ENCODE data around the gene HS3ST4. TPM values are rescaled to one million over a fixed set of nuclear protein-coding genes. Genes with fewer than 3 reads are reported as not detected.

The HS3ST4 gene
- total and polyA plus RNA-seq, 2 donors from 2014 or later, result not detected

DNA sequence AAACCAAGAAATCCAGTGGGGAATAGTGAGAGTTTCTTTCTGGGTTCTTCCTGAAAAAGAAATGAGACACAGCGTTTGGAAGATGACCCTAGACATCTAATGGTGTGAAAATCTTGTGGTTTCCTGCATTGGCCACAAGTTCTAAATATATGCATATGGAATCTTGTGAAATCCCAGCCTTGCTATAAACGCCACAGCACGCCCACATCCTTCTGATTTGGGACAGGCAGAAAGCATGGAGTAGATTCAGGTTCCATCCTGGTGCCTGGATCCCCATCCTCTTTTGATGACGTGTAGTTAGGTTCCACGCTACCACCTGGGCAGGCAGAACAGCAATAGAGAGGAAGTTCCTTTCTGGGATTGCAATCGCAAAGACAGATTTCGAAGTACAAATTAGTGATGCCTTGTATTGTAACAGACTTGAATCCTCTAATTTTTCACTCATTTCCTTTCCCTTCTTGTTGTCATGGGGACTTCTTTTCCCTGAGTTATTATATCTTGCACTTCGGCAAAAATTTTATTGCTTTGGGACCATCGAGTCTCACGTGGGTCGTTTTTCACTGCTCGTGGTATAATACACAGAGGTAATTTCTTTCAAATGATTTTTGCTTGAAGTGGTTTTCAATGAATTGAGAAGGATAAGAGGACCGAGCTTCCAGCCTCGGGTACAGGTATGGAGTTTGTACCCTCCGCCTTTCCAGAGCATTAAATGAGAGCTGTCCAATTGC, 37.6 kb downstream of the HS3ST4 start:
- TF ChIP-seq, protein P1, sequence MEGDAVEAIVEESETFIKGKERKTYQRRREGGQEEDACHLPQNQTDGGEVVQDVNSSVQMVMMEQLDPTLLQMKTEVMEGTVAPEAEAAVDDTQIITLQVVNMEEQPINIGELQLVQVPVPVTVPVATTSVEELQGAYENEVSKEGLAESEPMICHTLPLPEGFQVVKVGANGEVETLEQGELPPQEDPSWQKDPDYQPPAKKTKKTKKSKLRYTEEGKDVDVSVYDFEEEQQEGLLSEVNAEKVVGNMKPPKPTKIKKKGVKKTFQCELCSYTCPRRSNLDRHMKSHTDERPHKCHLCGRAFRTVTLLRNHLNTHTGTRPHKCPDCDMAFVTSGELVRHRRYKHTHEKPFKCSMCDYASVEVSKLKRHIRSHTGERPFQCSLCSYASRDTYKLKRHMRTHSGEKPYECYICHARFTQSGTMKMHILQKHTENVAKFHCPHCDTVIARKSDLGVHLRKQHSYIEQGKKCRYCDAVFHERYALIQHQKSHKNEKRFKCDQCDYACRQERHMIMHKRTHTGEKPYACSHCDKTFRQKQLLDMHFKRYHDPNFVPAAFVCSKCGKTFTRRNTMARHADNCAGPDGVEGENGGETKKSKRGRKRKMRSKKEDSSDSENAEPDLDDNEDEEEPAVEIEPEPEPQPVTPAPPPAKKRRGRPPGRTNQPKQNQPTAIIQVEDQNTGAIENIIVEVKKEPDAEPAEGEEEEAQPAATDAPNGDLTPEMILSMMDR (IDR thresholded peaks at IDR 0.05; ENCODE audit: borderline replicate concordance, extremely low read depth, insufficient read depth), result no peak
- H3K27ac ChIP-seq (ENCODE audit: low read depth in 2 of 2, low read length in 2 of 2), result no peak overlapping the region
- no peaks in the 10 kb centered on the region for H3K4me1 ChIP-seq (ENCODE audit: control insufficient read depth in 2 of 3, insufficient read depth in 2 of 3, low read depth in 1 of 3, low read length in 3 of 3)
- intact Hi-C loops (cut with DNase I), result no loop called here
- no peak for DNase-seq
- no peak for FAIRE-seq
- H3K4me3 ChIP-seq (ENCODE audit: low read length in 3 of 3), result no peak overlapping the region
- no peak overlapping the region for H3K9ac ChIP-seq (ENCODE audit: low read length in 3 of 3)
- H3K27me3 ChIP-seq (ENCODE audit: control insufficient read depth, insufficient read depth, low read length), result no peaks in the 10 kb centered on the region
- H3K36me3 ChIP-seq (ENCODE audit: control insufficient read depth in 2 of 3, insufficient read depth in 3 of 3, low read length in 3 of 3), result no peaks in the 10 kb centered on the region
- H3K9me3 ChIP-seq (ENCODE audit: control insufficient read depth in 2 of 3, insufficient read depth in 1 of 3, low read length in 3 of 3), result no peaks in the 10 kb centered on the region

DNA sequence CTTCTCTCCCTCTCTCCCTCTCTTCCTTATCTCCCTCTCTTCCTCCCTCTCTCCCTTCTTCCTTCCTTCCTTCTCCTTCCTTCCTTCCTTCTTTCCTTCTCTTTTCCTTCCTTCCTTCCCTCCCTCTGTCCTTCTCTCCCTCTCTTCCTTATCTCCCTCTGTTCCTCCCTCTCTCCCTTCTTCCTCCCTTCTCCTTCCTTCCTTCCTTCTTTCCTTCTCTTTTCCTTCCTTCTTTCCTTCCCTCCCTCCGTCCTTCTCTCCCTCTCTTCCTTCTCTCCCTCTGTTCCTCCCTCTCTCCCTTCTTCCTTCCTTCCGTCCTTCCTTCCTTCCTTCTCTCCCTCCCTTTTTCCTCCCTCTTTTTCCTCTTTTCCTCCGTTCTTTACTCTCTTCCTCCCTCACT, 38.6 kb downstream of the HS3ST4 start:
- FAIRE-seq (no peak), DNase-seq (no peak)
- no peaks in the 10 kb centered on the region for H3K27me3 ChIP-seq (ENCODE audit: control insufficient read depth, insufficient read depth, low read length)
- H3K27ac ChIP-seq (ENCODE audit: low read depth in 2 of 2, low read length in 2 of 2), result no peak overlapping the region
- TF ChIP-seq, protein P1 (IDR thresholded peaks at IDR 0.05; ENCODE audit: borderline replicate concordance, extremely low read depth, insufficient read depth), result no peak
- H3K9me3 ChIP-seq (ENCODE audit: control insufficient read depth in 2 of 3, insufficient read depth in 1 of 3, low read length in 3 of 3), result no peaks in the 10 kb centered on the region
- no peaks in the 10 kb centered on the region for H3K36me3 ChIP-seq (ENCODE audit: control insufficient read depth in 2 of 3, insufficient read depth in 3 of 3, low read length in 3 of 3)
- no peak overlapping the region for H3K4me3 ChIP-seq (ENCODE audit: low read length in 3 of 3)
- H3K9ac ChIP-seq (ENCODE audit: low read length in 3 of 3), result no peak overlapping the region
- H3K4me1 ChIP-seq (ENCODE audit: control insufficient read depth in 2 of 3, insufficient read depth in 2 of 3, low read depth in 1 of 3, low read length in 3 of 3), result no peaks in the 10 kb centered on the region
- intact Hi-C loops (cut with DNase I), result no loop called here

DNA sequence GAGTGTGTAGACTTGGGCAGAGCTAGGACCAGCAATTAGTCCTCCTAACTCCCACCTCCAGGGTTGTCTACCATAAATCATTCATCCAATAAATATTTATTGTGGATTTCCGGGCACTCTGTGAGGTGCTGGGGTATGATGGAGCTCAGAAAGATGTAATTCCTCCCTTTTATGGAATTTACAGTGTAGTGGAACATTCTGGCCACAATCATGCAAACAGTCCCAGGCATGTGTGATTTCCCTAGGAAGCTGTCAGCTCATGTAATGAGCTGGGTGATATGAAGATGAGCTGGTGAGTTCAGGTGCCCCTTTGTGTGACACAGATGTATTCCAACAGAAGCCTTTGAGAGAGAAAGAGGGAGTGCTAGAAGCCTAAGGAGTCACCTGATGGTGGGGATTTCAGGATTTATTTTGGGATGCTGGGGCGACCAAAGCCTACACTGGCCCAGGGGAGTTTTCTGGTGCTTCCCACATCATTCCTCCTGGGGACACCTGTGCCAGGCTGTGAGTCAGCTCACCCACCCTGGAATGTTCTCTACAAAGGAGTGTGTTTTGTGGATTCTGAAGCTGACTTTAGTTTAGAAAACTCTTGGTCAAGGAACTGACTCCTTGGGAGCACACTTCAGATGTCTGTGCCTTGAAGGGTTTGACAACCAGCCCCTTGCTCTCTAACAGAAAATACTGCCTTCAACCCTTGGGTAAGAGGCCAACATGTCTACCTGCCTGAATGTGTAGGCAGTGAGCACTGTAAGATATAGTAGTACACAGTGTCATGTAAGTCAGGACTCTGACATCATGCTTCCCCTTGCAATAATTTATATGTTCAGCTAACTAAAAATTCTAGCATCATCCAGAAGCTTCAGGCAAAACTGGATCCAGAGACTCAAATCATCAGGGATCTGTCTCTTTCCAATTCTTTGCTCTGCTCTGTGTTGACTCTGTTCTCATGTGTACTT, 42.9 kb downstream of the HS3ST4 start:
- no peak for FAIRE-seq
- DNase-seq, result no peak
- Histone ChIP-seq H3K9me3 (ENCODE audit: control insufficient read depth in 2 of 3, insufficient read depth in 1 of 3, low read length in 3 of 3) (peaks cover 0 to 3% (median 0%) of the 10 kb centered on the region in 3 donors), H3K36me3 (ENCODE audit: control insufficient read depth in 2 of 3, insufficient read depth in 3 of 3, low read length in 3 of 3) (no peaks in the 10 kb centered on the region), H3K4me1 (ENCODE audit: control insufficient read depth in 2 of 3, insufficient read depth in 2 of 3, low read depth in 1 of 3, low read length in 3 of 3) (no peaks in the 10 kb centered on the region), H3K9ac (ENCODE audit: low read length in 3 of 3) (no peak overlapping the region), H3K27me3 (ENCODE audit: control insufficient read depth, insufficient read depth, low read length) (no peaks in the 10 kb centered on the region), H3K27ac (ENCODE audit: low read depth in 2 of 2, low read length in 2 of 2) (no peak overlapping the region), H3K4me3 (ENCODE audit: low read length in 3 of 3) (no peak overlapping the region)
- intact Hi-C loops (cut with DNase I), result no loop called here
- TF ChIP-seq, protein P1 (IDR thresholded peaks at IDR 0.05; ENCODE audit: borderline replicate concordance, extremely low read depth, insufficient read depth), result no peak
